Epithelial cell of esophagus (primary cell): Measurements from ENCODE around the gene UNC79.
"Not testable (repeated sequence)": the region's sequence is repeated elsewhere in the genome, so short reads cannot be mapped to it uniquely, and the experiment has no call there.

Experiments
- DNase-seq: peaks from one replicate; pipeline ENCODE4 v3.0.0; 2010; ENCODE audit warnings: low read depth
- H3K4me3 ChIP-seq: 2 replicates; pipeline ENCODE4 v1.5.1; 2011; ENCODE audit warnings: mild to moderate bottlenecking, low read length, control low read depth
- CTCF ChIP-seq: IDR thresholded peaks from 2 replicates; pipeline ENCODE4 v1.5.1; 2011; ENCODE audit warnings: low read depth, mild to moderate bottlenecking, low read length, control low read depth, inconsistent platforms; ENCODE audit not compliant: insufficient read depth; ENCODE audit errors: missing control alignments

UNC79 gene

GRCh38 chr14:93490001-93490400, 59.3 kb downstream of the UNC79 start:
- TF ChIP-seq CTCF: no peak
- no peak overlapping the region for H3K4me3 ChIP-seq
- DNase-seq: no peak

- H3K4me3 ChIP-seq: no peak overlapping the region
- no peak for TF ChIP-seq CTCF
- no peak for DNase-seq
Observed at GRCh38 chr14:93493054-93493453, 62.3 kb downstream of the UNC79 start.

GRCh38 chr14:93493622-93494021, 62.9 kb downstream of the UNC79 start:
- not testable (repeated sequence) for H3K4me3 ChIP-seq

GRCh38 chr14:93496856-93497741, 66.4 kb downstream of the UNC79 start:
- no peak for TF ChIP-seq CTCF
- DNase-seq: peak; percentile 22
- H3K4me3 ChIP-seq: no peak overlapping the region

More at GRCh38 chr14:93493622-93494021, 62.9 kb downstream of the UNC79 start:
- DNase-seq: not testable (repeated sequence)

GRCh38 chr14:93510056-93510455, 79.3 kb downstream of the UNC79 start:
- DNase-seq: no peak
- no peak overlapping the region for H3K4me3 ChIP-seq
- no peak for TF ChIP-seq CTCF

GRCh38 chr14:93511001-93511400, 80.3 kb downstream of the UNC79 start:
- no peak for TF ChIP-seq CTCF
- no peak for DNase-seq
- H3K4me3 ChIP-seq: no peak overlapping the region

- no peak for DNase-seq
- no peak for TF ChIP-seq CTCF
- no peak overlapping the region for H3K4me3 ChIP-seq
Observed at GRCh38 chr14:93520053-93520607, 89.4 kb downstream of the UNC79 start.
